Natural killer cell (primary cell): ENCODE results near the gene COTL1. TPM values are rescaled to one million over a fixed set of nuclear protein-coding genes. Genes with fewer than 3 reads are reported as not detected.

Experiments used
- ATAC-seq, 3 donors: fragments of 150-1000 bp in 2 of 3; fragments of 200-7000 bp in 1 of 3; cut with Tn5 transposase; 1 replicate in 1 of 3; 2 replicates in 2 of 3; pipeline ENCODE4 v1.10.0; 2021; ENCODE audit warnings: mild to moderate bottlenecking in 2 of 3, moderate library complexity in 2 of 3
- DNase-seq, 2 donors: peaks; one replicate each; pipeline versions ENCODE4 v3.0.0 to v3.0.0-alpha.2; 2013 to 2021; ENCODE audit warnings: mixed read lengths in 1 of 2
- H3K27ac ChIP-seq: one replicate; pipeline ENCODE4 v1.5.1; 2013; ENCODE audit warnings: mild to moderate bottlenecking, low read length
- H3K27me3 ChIP-seq: one replicate; pipeline ENCODE4 v1.6.1; 2013; ENCODE audit warnings: low read length; ENCODE audit not compliant: control insufficient read depth, insufficient read depth
- H3K36me3 ChIP-seq: one replicate; pipeline ENCODE4 v1.6.1; 2013; ENCODE audit warnings: low read length; ENCODE audit not compliant: control insufficient read depth, insufficient read depth
- H3K4me1 ChIP-seq: one replicate; pipeline ENCODE4 v1.6.1; 2013; ENCODE audit warnings: low read length; ENCODE audit not compliant: control insufficient read depth, insufficient read depth
- H3K4me3 ChIP-seq: one replicate; pipeline ENCODE4 v1.5.1; 2013; ENCODE audit warnings: low read length
- H3K9me3 ChIP-seq: one replicate; pipeline ENCODE4 v1.6.1; 2013; ENCODE audit warnings: low read length; ENCODE audit not compliant: control insufficient read depth, insufficient read depth
- H3K27ac Mint-ChIP-seq, 2 donors: one replicate each; pipeline ENCODE4 v1.8.0; 2022; ENCODE audit warnings: mild to moderate bottlenecking in 2 of 2, mixed read lengths in 2 of 2, moderate library complexity in 1 of 2
- H3K27me3 Mint-ChIP-seq, 2 donors: one replicate each; pipeline ENCODE4 v1.8.0; 2022; ENCODE audit warnings: low read depth in 2 of 2, mixed read lengths in 2 of 2
- H3K36me3 Mint-ChIP-seq: one replicate; pipeline ENCODE4 v1.8.0; 2022; ENCODE audit warnings: mixed read lengths
- H3K4me1 Mint-ChIP-seq, 2 donors: one replicate each; pipeline ENCODE4 v1.8.0; 2022; ENCODE audit warnings: mixed read lengths in 2 of 2
- H3K4me3 Mint-ChIP-seq: one replicate; pipeline ENCODE4 v1.8.0; 2022; ENCODE audit warnings: mild to moderate bottlenecking, moderate library complexity, mixed read lengths
- H3K9me3 Mint-ChIP-seq, 2 donors: one replicate each; pipeline ENCODE4 v1.8.0; 2022; ENCODE audit warnings: mixed read lengths in 2 of 2
- WGBS: methylation state at CpG from one replicate; pipeline ENCODE4 v1.1.7; 2013; ENCODE audit warnings: missing lambda C conversion rate; ENCODE audit not compliant: insufficient coverage; 5-methylcytosine and 5-hydroxymethylcytosine counted together
- intact Hi-C: fragments of 100-400 bp; cut with micrococcal nuclease; formaldehyde crosslinking; loops from one replicate; pipeline ENCODE4 v1.14.2; 2022
- total RNA-seq, 4 donors: library from RNA; stranded (reverse); fragments of 120-200 nt in 1 of 4; gene quantifications; one replicate each; pipeline versions ENCODE4 v1.2.3 to v1.2.4, GENCODE V29; 2013 to 2022
- TF ChIP-seq, protein P1 (sequence below): fragments of 200-600 bp; IDR thresholded peaks from one replicate; pipeline ENCODE4 v1.8.0; 2022; ENCODE audit warnings: antibody characterized with exemption

COTL1 gene
- total RNA-seq, 3 donors from 2014 or later (not counting 1 experiment from before 2014, with no cell fraction given): 43.7 to 187 (median 116) TPM

GRCh38 chr16:84663433-84664101 lies 45.7 kb upstream of the COTL1 start:
- H3K36me3 ChIP-seq: peaks cover 68% of the 10 kb centered on the region
- no peak overlapping the region for H3K27ac ChIP-seq
- 90% methylated on average over 8 of the region's 9 CpGs for WGBS
- no peaks in the 10 kb centered on the region for H3K9me3 Mint-ChIP-seq
- TF ChIP-seq, protein P1, sequence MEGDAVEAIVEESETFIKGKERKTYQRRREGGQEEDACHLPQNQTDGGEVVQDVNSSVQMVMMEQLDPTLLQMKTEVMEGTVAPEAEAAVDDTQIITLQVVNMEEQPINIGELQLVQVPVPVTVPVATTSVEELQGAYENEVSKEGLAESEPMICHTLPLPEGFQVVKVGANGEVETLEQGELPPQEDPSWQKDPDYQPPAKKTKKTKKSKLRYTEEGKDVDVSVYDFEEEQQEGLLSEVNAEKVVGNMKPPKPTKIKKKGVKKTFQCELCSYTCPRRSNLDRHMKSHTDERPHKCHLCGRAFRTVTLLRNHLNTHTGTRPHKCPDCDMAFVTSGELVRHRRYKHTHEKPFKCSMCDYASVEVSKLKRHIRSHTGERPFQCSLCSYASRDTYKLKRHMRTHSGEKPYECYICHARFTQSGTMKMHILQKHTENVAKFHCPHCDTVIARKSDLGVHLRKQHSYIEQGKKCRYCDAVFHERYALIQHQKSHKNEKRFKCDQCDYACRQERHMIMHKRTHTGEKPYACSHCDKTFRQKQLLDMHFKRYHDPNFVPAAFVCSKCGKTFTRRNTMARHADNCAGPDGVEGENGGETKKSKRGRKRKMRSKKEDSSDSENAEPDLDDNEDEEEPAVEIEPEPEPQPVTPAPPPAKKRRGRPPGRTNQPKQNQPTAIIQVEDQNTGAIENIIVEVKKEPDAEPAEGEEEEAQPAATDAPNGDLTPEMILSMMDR: no peak
- H3K4me1 Mint-ChIP-seq: peaks cover 0 to 12% of the 10 kb centered on the region in 2 donors
- no peaks in the 10 kb centered on the region for H3K9me3 ChIP-seq
- no peak overlapping the region for H3K27ac Mint-ChIP-seq
- no peak overlapping the region for H3K4me3 ChIP-seq
- no peak overlapping the region for H3K4me3 Mint-ChIP-seq
- intact Hi-C loops: no loop called here
- no peaks in the 10 kb centered on the region for H3K27me3 Mint-ChIP-seq
- H3K4me1 ChIP-seq: peaks cover 4% of the 10 kb centered on the region
- H3K36me3 Mint-ChIP-seq: no peaks in the 10 kb centered on the region
- no peaks in the 10 kb centered on the region for H3K27me3 ChIP-seq
- DNase-seq (no peak), ATAC-seq (no peak)

GRCh38 chr16:84662471-84662870 lies 44.6 kb upstream of the COTL1 start:
- H3K27me3 ChIP-seq: no peaks in the 10 kb centered on the region
- peaks cover 0 to 14% of the 10 kb centered on the region in 2 donors for H3K4me1 Mint-ChIP-seq
- H3K9me3 ChIP-seq: no peaks in the 10 kb centered on the region
- 98% methylated on average over 9 of the region's 9 CpGs for WGBS
- TF ChIP-seq, protein P1: no peak
- H3K27ac Mint-ChIP-seq: no peak overlapping the region
- no peaks in the 10 kb centered on the region for H3K9me3 Mint-ChIP-seq
- H3K4me1 ChIP-seq: peaks cover 4% of the 10 kb centered on the region
- no peak for ATAC-seq
- H3K27me3 Mint-ChIP-seq: no peaks in the 10 kb centered on the region
- H3K36me3 ChIP-seq: peaks cover 79% of the 10 kb centered on the region
- H3K4me3 ChIP-seq: no peak overlapping the region
- no peak overlapping the region for H3K27ac ChIP-seq
- intact Hi-C loops: no loop called here
- no peak for DNase-seq
- H3K36me3 Mint-ChIP-seq: no peaks in the 10 kb centered on the region
- no peak overlapping the region for H3K4me3 Mint-ChIP-seq

DNA sequence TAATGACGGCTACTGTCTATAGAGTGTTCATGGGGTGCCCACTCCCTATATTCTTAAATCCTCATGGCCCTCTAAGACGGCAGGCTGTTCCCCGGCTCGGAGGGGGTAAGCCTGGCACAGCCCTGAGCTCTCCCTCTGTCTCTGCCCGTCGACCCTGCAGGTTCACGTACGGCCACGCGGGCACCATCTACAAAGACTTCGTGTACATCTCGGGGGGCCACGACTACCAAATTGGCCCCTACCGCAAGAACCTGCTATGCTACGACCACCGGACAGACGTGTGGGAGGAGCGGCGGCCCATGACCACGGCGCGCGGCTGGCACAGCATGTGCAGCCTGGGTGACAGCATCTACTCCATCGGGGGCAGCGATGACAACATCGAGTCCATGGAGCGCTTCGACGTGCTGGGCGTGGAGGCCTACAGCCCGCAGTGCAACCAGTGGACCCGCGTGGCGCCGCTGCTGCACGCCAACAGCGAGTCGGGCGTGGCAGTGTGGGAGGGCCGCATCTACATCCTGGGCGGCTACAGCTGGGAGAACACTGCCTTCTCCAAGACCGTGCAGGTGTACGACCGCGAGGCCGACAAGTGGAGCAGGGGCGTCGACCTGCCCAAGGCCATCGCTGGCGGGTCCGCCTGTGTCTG lies 43.7 kb upstream of the COTL1 start:
- ATAC-seq (no peak), DNase-seq (no peak)
- TF ChIP-seq, protein P1: no peak
- no peaks in the 10 kb centered on the region for H3K9me3 ChIP-seq
- peaks cover 8% of the 10 kb centered on the region for H3K4me1 ChIP-seq
- H3K36me3 ChIP-seq: peaks cover 88% of the 10 kb centered on the region
- Mint-ChIP-seq H3K4me3 (no peak overlapping the region), H3K27ac (no peak overlapping the region), H3K4me1 (peaks cover 0 to 16% of the 10 kb centered on the region in 2 donors), H3K36me3 (no peaks in the 10 kb centered on the region), H3K9me3 (no peaks in the 10 kb centered on the region), H3K27me3 (no peaks in the 10 kb centered on the region)
- intact Hi-C loops: no loop called here
- 97% methylated on average over 51 of the region's 51 CpGs for WGBS
- no peak overlapping the region for H3K4me3 ChIP-seq
- H3K27ac ChIP-seq: no peak overlapping the region
- no peaks in the 10 kb centered on the region for H3K27me3 ChIP-seq
